Tibial nerve (tissue), 4 donors: ENCODE results near the gene BICRAL. TPM values are rescaled to one million over a fixed set of nuclear protein-coding genes. Genes with fewer than 3 reads are reported as not detected.
A peak's percentile ranks its signal among the peaks of the same experiment; 100 is the strongest.

Experiments used
- DNase-seq, 2 donors: peaks; one replicate each; pipeline ENCODE4 v3.0.0-alpha.2; 2019; ENCODE audit warnings: low spot score in 2 of 2
- H3K27ac ChIP-seq, 4 donors: fragments of 200-600 bp; sonication (generic) in 3 of 4; one replicate each; pipeline ENCODE4 v1.5.1; 2017 to 2019; ENCODE audit warnings: mild to moderate bottlenecking in 1 of 4
- H3K27me3 ChIP-seq, 2 donors: fragments of 200-600 bp; sonication (generic) in 1 of 2; one replicate each; pipeline versions ENCODE4 v1.5.1 to v1.6.0; 2017 to 2019
- H3K36me3 ChIP-seq, 3 donors: fragments of 200-600 bp; sonication (generic); one replicate each; pipeline ENCODE4 v1.5.1; 2018 to 2019
- H3K4me1 ChIP-seq, 4 donors: fragments of 200-600 bp; sonication (generic) in 3 of 4; one replicate each; pipeline ENCODE4 v1.5.1; 2017 to 2019
- H3K4me3 ChIP-seq, 4 donors: fragments of 200-600 bp; sonication (generic) in 3 of 4; one replicate each; pipeline ENCODE4 v1.5.1; 2017 to 2019; ENCODE audit warnings: mild to moderate bottlenecking in 1 of 4, moderate library complexity in 1 of 4
- H3K9me3 ChIP-seq, 4 donors: fragments of 200-600 bp; sonication (generic) in 3 of 4; one replicate each; pipeline ENCODE4 v1.5.1; 2017 to 2019
- CTCF ChIP-seq, 5 experiments: fragments of 200-600 bp in 3 of 5; fragments of 450-650 bp in 2 of 5; sonication (generic) in 3 of 5; IDR thresholded peaks; one replicate each; pipeline ENCODE4 v1.5.1; 2016 to 2019; ENCODE audit warnings: antibody characterized with exemption in 5 of 5, mild to moderate bottlenecking in 3 of 5, moderate library complexity in 2 of 5
- EP300 ChIP-seq, 2 donors: sonication (generic); formaldehyde crosslinking; IDR thresholded peaks; one replicate each; pipeline ENCODE4 v1.6.1; 2017; ENCODE audit warnings: antibody characterized with exemption in 2 of 2, mild to moderate bottlenecking in 1 of 2
- POLR2A ChIP-seq, 2 donors: fragments of 450-650 bp; IDR thresholded peaks; one replicate each; pipeline ENCODE4 v1.6.1; 2017; ENCODE audit warnings: antibody characterized with exemption in 2 of 2, mild to moderate bottlenecking in 2 of 2, moderate library complexity in 2 of 2
- WGBS, 2 donors: methylation state at CpG; one replicate each; pipeline ENCODE4 v1.1.5; 2018; 5-methylcytosine and 5-hydroxymethylcytosine counted together
- total RNA-seq, 4 donors: library from RNA; depleted of rRNA; stranded (reverse); fragments of >200 nt; gene quantifications; one replicate each; pipeline ENCODE4 v1.1.0, GENCODE V29; 2016

BICRAL gene
- total RNA-seq, 4 donors from 2014 or later, result 17.1 to 25.1 (median 23.2) TPM

- peaks cover 0 to 36% (median 22%) of the 10 kb centered on the region in 4 donors for H3K4me1 ChIP-seq
- H3K36me3 ChIP-seq, result no peaks in the 10 kb centered on the region
- H3K9me3 ChIP-seq, result no peaks in the 10 kb centered on the region
- 69 to 71% methylated on average over 21 of the region's 21 CpGs for WGBS, 2 donors
- no peaks in the 10 kb centered on the region for H3K27me3 ChIP-seq
- no peak for TF ChIP-seq POLR2A (IDR thresholded peaks at IDR 0.05)
- H3K4me3 ChIP-seq, result peak overlapping the region; percentile 85 to 96 (median 94)
- H3K27ac ChIP-seq, result peak overlapping the region in 1 of 4 donors; percentile 94
- DNase-seq, result no peak
Observed at GRCh38 chr6:42744351-42744893, 37.4 kb upstream of the BICRAL start.

GRCh38 chr6:42745083-42745639, 36.7 kb upstream of the BICRAL start:
- DNase-seq, result no peak

GRCh38 chr6:42745640-42746462, 36.0 kb upstream of the BICRAL start, which contains the start of gene TBCC:
Gene TBCC, minus strand, starts transcription at chr6:42746103. Its CDS starts 30 bp downstream, at chr6:42746073.
- Histone ChIP-seq H3K9me3 (no peaks in the 10 kb centered on the region), H3K27me3 (no peaks in the 10 kb centered on the region), H3K27ac (peak within 1 kb of the TSS; percentile 90 to 95 (median 94)), H3K4me3 (peak within 1 kb of the TSS; percentile 85 to 96 (median 94)), H3K36me3 (no peaks in the 10 kb centered on the region), H3K4me1 (peaks cover 0 to 43% (median 22%) of the 10 kb centered on the region in 4 donors)
- 0 to 1% methylated on average over 46 to 54 of the region's 57 CpGs for WGBS, 2 donors
- peak; percentile 82 to 95 for TF ChIP-seq POLR2A (IDR thresholded peaks at IDR 0.05)
- peak in 1 of 2 donors; percentile 99 for TF ChIP-seq EP300 (IDR thresholded peaks at IDR 0.05)
- peak in 1 of 5 experiments; percentile 4 for TF ChIP-seq CTCF (IDR thresholded peaks at IDR 0.05)
- peak; percentile 93 to 95 for DNase-seq

More at GRCh38 chr6:42745083-42745639, 36.7 kb upstream of the BICRAL start:
- H3K4me1 ChIP-seq, result peaks cover 0 to 42% (median 22%) of the 10 kb centered on the region in 4 donors
- H3K27me3 ChIP-seq, result no peaks in the 10 kb centered on the region
- 1 to 2% methylated on average over 23 to 24 of the region's 29 CpGs for WGBS, 2 donors
- no peaks in the 10 kb centered on the region for H3K36me3 ChIP-seq
- TF ChIP-seq CTCF (IDR thresholded peaks at IDR 0.05) (no peak), POLR2A (IDR thresholded peaks at IDR 0.05) (no peak), EP300 (IDR thresholded peaks at IDR 0.05) (no peak)
- H3K4me3 ChIP-seq, result peak overlapping the region; percentile 85 to 96 (median 94)
- no peaks in the 10 kb centered on the region for H3K9me3 ChIP-seq
- peak overlapping the region; percentile 81 to 94 (median 93) for H3K27ac ChIP-seq

GRCh38 chr6:42746463-42747391, 35.1 kb upstream of the BICRAL start:
- Histone ChIP-seq H3K27ac (peak overlapping the region; percentile 90 to 95 (median 92)), H3K9me3 (no peaks in the 10 kb centered on the region), H3K36me3 (no peaks in the 10 kb centered on the region), H3K4me1 (peaks cover 0 to 52% (median 26%) of the 10 kb centered on the region in 4 donors), H3K27me3 (no peaks in the 10 kb centered on the region), H3K4me3 (peak overlapping the region; percentile 85 to 95 (median 94))
- peak; percentile 62 to 71 for DNase-seq
- 0 to 1% methylated on average over 46 to 53 of the region's 55 CpGs for WGBS, 2 donors
- peak; percentile 20 to 92 for TF ChIP-seq EP300 (IDR thresholded peaks at IDR 0.05)
- peak; percentile 58 to 80 for TF ChIP-seq POLR2A (IDR thresholded peaks at IDR 0.05)
- TF ChIP-seq CTCF (IDR thresholded peaks at IDR 0.05), result peak in 1 of 5 experiments; percentile 8
